ENCODE data around the gene MS4A6E. TPM values are rescaled to one million over a fixed set of nuclear protein-coding genes. Genes with fewer than 3 reads are reported as not detected.
"Not testable (repeated sequence)": the region's sequence is repeated elsewhere in the genome, so short reads cannot be mapped to it uniquely, and the experiment has no call there.

MS4A6E gene
- total RNA-seq, 1 donor from 2014 or later: not detected

- ATAC-seq (peak; percentile 92), DNase-seq (ENCODE audit: low spot score) (peak; percentile 55)
These were observed 7.1 kb downstream of the MS4A6E start for GRCh38 chr11:60334005-60334620.

- ATAC-seq (peak; percentile 27), DNase-seq (ENCODE audit: low spot score) (no peak)
These were observed 9.8 kb downstream of the MS4A6E start for GRCh38 chr11:60336767-60337391.

GRCh38 chr11:60338053-60338452, 11.0 kb downstream of the MS4A6E start:
- ATAC-seq (no peak), DNase-seq (ENCODE audit: low spot score) (no peak)

- no peak for ATAC-seq
- no peak for DNase-seq (ENCODE audit: low spot score)
These were observed 12.3 kb downstream of the MS4A6E start for GRCh38 chr11:60339356-60339755.

GRCh38 chr11:60343094-60343704, 16.1 kb downstream of the MS4A6E start:
- ATAC-seq: no peak
- no peak for DNase-seq (ENCODE audit: low spot score)

- ATAC-seq: no peak
- no peak for DNase-seq (ENCODE audit: low spot score)
These were observed 17.1 kb downstream of the MS4A6E start for GRCh38 chr11:60344146-60344545.

GRCh38 chr11:60345489-60345888, 18.4 kb downstream of the MS4A6E start:
- DNase-seq (ENCODE audit: low spot score) (no peak), ATAC-seq (peak; percentile 52)

- DNase-seq (ENCODE audit: low spot score): no peak
- ATAC-seq: no peak
These were observed 20.2 kb downstream of the MS4A6E start for GRCh38 chr11:60347084-60347797.

GRCh38 chr11:60348116-60348515, 21.1 kb downstream of the MS4A6E start:
- no peak for DNase-seq (ENCODE audit: low spot score)

GRCh38 chr11:60349990-60350389, 22.9 kb downstream of the MS4A6E start:
- DNase-seq (ENCODE audit: low spot score): no peak
- ATAC-seq: no peak

More at GRCh38 chr11:60348116-60348515, 21.1 kb downstream of the MS4A6E start:
- ATAC-seq: no peak

GRCh38 chr11:60357771-60358170, 30.7 kb downstream of the MS4A6E start:
- no peak for DNase-seq (ENCODE audit: low spot score)
- ATAC-seq: no peak

GRCh38 chr11:60360621-60361020, 33.6 kb downstream of the MS4A6E start:
- ATAC-seq: no peak

GRCh38 chr11:60362241-60362640, 35.2 kb downstream of the MS4A6E start:
- ATAC-seq: no peak
- DNase-seq (ENCODE audit: low spot score): no peak

More at GRCh38 chr11:60360621-60361020, 33.6 kb downstream of the MS4A6E start:
- no peak for DNase-seq (ENCODE audit: low spot score)

GRCh38 chr11:60363542-60364470, 36.8 kb downstream of the MS4A6E start:
- ATAC-seq: peak; percentile 96
- peak; percentile 58 for DNase-seq (ENCODE audit: low spot score)

- not testable (repeated sequence) for DNase-seq (ENCODE audit: low spot score); ATAC-seq
These were observed 39.3 kb downstream of the MS4A6E start for GRCh38 chr11:60366262-60366904.

GRCh38 chr11:60367009-60367408, 40.0 kb downstream of the MS4A6E start:
- ATAC-seq (no peak), DNase-seq (ENCODE audit: low spot score) (no peak)

- ATAC-seq: no peak
- no peak for DNase-seq (ENCODE audit: low spot score)
These were observed 40.8 kb downstream of the MS4A6E start for GRCh38 chr11:60367896-60368295.

GRCh38 chr11:60370252-60370810, 43.3 kb downstream of the MS4A6E start:
- DNase-seq (ENCODE audit: low spot score) (no peak), ATAC-seq (no peak)

- DNase-seq (ENCODE audit: low spot score): no peak
- no peak for ATAC-seq
These were observed 43.8 kb downstream of the MS4A6E start for GRCh38 chr11:60370811-60371298.

All from left lobe of liver (tissue), 2 donors.